Tibial artery (tissue), 4 donors: ENCODE results near the gene AGAP1.

Experiments
- DNase-seq, 2 donors: peaks; one replicate each; pipeline ENCODE4 v3.0.0-alpha.2; 2019
- H3K27ac ChIP-seq, 2 donors: fragments of 200-600 bp; sonication (generic) in 1 of 2; 1 replicate in 1 of 2; 2 replicates in 1 of 2; pipeline ENCODE4 v1.5.1; 2018 to 2019; ENCODE audit warnings: mild to moderate bottlenecking in 1 of 2
- H3K27me3 ChIP-seq, 2 donors: fragments of 200-600 bp; sonication (generic) in 1 of 2; one replicate each; pipeline versions ENCODE4 v1.5.1 to v1.6.0; 2016 to 2019
- H3K36me3 ChIP-seq, 3 donors: fragments of 200-600 bp; sonication (generic) in 2 of 3; one replicate each; pipeline ENCODE4 v1.5.1; 2016 to 2019; ENCODE audit warnings: mild to moderate bottlenecking in 2 of 3
- H3K4me1 ChIP-seq, 4 donors: fragments of 200-600 bp; sonication (generic) in 2 of 4; 1 replicate in 3 of 4; 2 replicates in 1 of 4; pipeline ENCODE4 v1.5.1; 2016 to 2019
- H3K4me3 ChIP-seq, 2 donors: fragments of 200-600 bp; sonication (generic) in 1 of 2; 1 replicate in 1 of 2; 2 replicates in 1 of 2; pipeline ENCODE4 v1.5.1; 2018 to 2019; ENCODE audit warnings: mild to moderate bottlenecking in 2 of 2
- H3K9me3 ChIP-seq, 3 donors: fragments of 200-600 bp; sonication (generic) in 1 of 3; one replicate each; pipeline ENCODE4 v1.5.1; 2016 to 2019
- CTCF ChIP-seq, 2 experiments: fragments of 200-600 bp in 1 of 2; fragments of 450-650 bp in 1 of 2; IDR thresholded peaks; one replicate each; pipeline ENCODE4 v1.5.1; 2017 to 2019; ENCODE audit warnings: antibody characterized with exemption in 2 of 2, mild to moderate bottlenecking in 1 of 2, moderate library complexity in 1 of 2
- intact Hi-C: fragments of 100-400 bp; cut with DNase I; formaldehyde crosslinking; loops from one replicate; pipeline ENCODE4 v1.15.0; 2023; ENCODE audit warnings: low total_unique reads

Gene AGAP1

GRCh38 chr2:235850771-235851551 is 357.1 kb downstream of the AGAP1 start:
- Histone ChIP-seq H3K36me3 (no peaks in the 10 kb centered on the region), H3K4me3 (no peak overlapping the region), H3K9me3 (no peaks in the 10 kb centered on the region), H3K27ac (no peak overlapping the region), H3K27me3 (no peaks in the 10 kb centered on the region), H3K4me1 (no peaks in the 10 kb centered on the region)
- no peak for TF ChIP-seq CTCF (IDR thresholded peaks at IDR 0.05)
- no peak for DNase-seq
- intact Hi-C loops: no loop called here

GRCh38 chr2:235851828-235852525 is 358.1 kb downstream of the AGAP1 start:
- Histone ChIP-seq H3K4me3 (no peak overlapping the region), H3K27ac (no peak overlapping the region), H3K4me1 (no peaks in the 10 kb centered on the region), H3K9me3 (no peaks in the 10 kb centered on the region), H3K36me3 (no peaks in the 10 kb centered on the region), H3K27me3 (no peaks in the 10 kb centered on the region)
- TF ChIP-seq CTCF (IDR thresholded peaks at IDR 0.05): no peak
- intact Hi-C loops: no loop called here
- no peak for DNase-seq

- Histone ChIP-seq H3K27ac (no peak overlapping the region), H3K36me3 (no peaks in the 10 kb centered on the region), H3K4me1 (no peaks in the 10 kb centered on the region), H3K9me3 (no peaks in the 10 kb centered on the region), H3K27me3 (no peaks in the 10 kb centered on the region), H3K4me3 (no peak overlapping the region)
- intact Hi-C loops: no loop called here
- DNase-seq: no peak
- no peak for TF ChIP-seq CTCF (IDR thresholded peaks at IDR 0.05)
Observed at GRCh38 chr2:235852526-235852920, 358.7 kb downstream of the AGAP1 start.

GRCh38 chr2:235854276-235854675 is 360.4 kb downstream of the AGAP1 start:
- no peak overlapping the region for H3K27ac ChIP-seq
- no peak for DNase-seq
- no peak overlapping the region for H3K4me3 ChIP-seq
- intact Hi-C loops: no loop called here
- H3K27me3 ChIP-seq: no peaks in the 10 kb centered on the region
- no peaks in the 10 kb centered on the region for H3K9me3 ChIP-seq
- TF ChIP-seq CTCF (IDR thresholded peaks at IDR 0.05): no peak
- H3K36me3 ChIP-seq: no peaks in the 10 kb centered on the region
- H3K4me1 ChIP-seq: no peaks in the 10 kb centered on the region

GRCh38 chr2:235855011-235855410 is 361.2 kb downstream of the AGAP1 start:
- H3K27me3 ChIP-seq: no peaks in the 10 kb centered on the region
- H3K4me3 ChIP-seq: no peak overlapping the region
- H3K36me3 ChIP-seq: no peaks in the 10 kb centered on the region
- DNase-seq: no peak
- intact Hi-C loops: no loop called here
- no peak overlapping the region for H3K27ac ChIP-seq
- H3K9me3 ChIP-seq: no peaks in the 10 kb centered on the region
- no peak for TF ChIP-seq CTCF (IDR thresholded peaks at IDR 0.05)
- H3K4me1 ChIP-seq: no peaks in the 10 kb centered on the region
